Naive thymus-derived CD4-positive, alpha-beta T cell (primary cell): ENCODE results near the gene DOCK4. TPM values are rescaled to one million over a fixed set of nuclear protein-coding genes. Genes with fewer than 3 reads are reported as not detected.

Experiments used
- ATAC-seq: fragments of 150-1000 bp; cut with Tn5 transposase; 2 replicates; pipeline ENCODE4 v1.10.0; 2021; ENCODE audit warnings: mild to moderate bottlenecking, moderate library complexity
- CTCF ChIA-PET: fragments of 350-600 bp; sonication (Branson Sonifier 250); formaldehyde crosslinking; loops from one replicate; lab custom pipeline; 2021; ENCODE audit warnings: antibody characterized with exemption; lab: Charles Lee
- POLR2A ChIA-PET: fragments of 350-600 bp; sonication (Branson Sonifier 250); formaldehyde crosslinking; loops from one replicate; lab custom pipeline; 2021; ENCODE audit warnings: antibody characterized with exemption, inconsistent platforms; lab: Charles Lee
- DNase-seq, 9 donors: peaks; one replicate each; pipeline versions ENCODE4 v3.0.0 to v3.0.0-alpha.2; 2020 to 2022; ENCODE audit warnings: mixed read lengths in 1 of 9
- H3K27ac ChIP-seq: one replicate; pipeline ENCODE4 v1.7.0; 2013; ENCODE audit warnings: mild to moderate bottlenecking, low read depth, low read length, moderate library complexity
- H3K27me3 ChIP-seq, 2 donors: one replicate each; pipeline ENCODE4 v1.7.0; 2013; ENCODE audit warnings: low read length in 2 of 2, mild to moderate bottlenecking in 2 of 2, moderate library complexity in 2 of 2; ENCODE audit not compliant: control insufficient read depth in 2 of 2, insufficient read depth in 2 of 2
- H3K36me3 ChIP-seq, 3 experiments: 1 replicate in 2 of 3; 2 replicates in 1 of 3; pipeline ENCODE4 v1.7.0; 2013; ENCODE audit warnings: low read length in 3 of 3, mild to moderate bottlenecking in 3 of 3, moderate library complexity in 1 of 3; ENCODE audit not compliant: insufficient read depth in 3 of 3, control insufficient read depth in 2 of 3
- H3K4me1 ChIP-seq, 2 donors: one replicate each; pipeline ENCODE4 v1.7.0; 2013; ENCODE audit warnings: low read length in 2 of 2, mild to moderate bottlenecking in 2 of 2, moderate library complexity in 1 of 2; ENCODE audit not compliant: control insufficient read depth in 2 of 2, insufficient read depth in 2 of 2
- H3K4me3 ChIP-seq: 2 replicates; pipeline ENCODE4 v1.7.0; 2013; ENCODE audit warnings: mild to moderate bottlenecking, low read length
- H3K9me3 ChIP-seq, 3 experiments: 1 replicate in 2 of 3; 2 replicates in 1 of 3; pipeline ENCODE4 v1.7.0; 2013; ENCODE audit warnings: low read length in 3 of 3; ENCODE audit not compliant: control insufficient read depth in 2 of 3
- H3K27ac Mint-ChIP-seq, 9 donors: one replicate each; pipeline ENCODE4 v1.8.0; 2020 to 2022; ENCODE audit warnings: mixed read lengths in 9 of 9, mild to moderate bottlenecking in 8 of 9, moderate library complexity in 5 of 9, inconsistent platforms in 2 of 9
- H3K27me3 Mint-ChIP-seq, 5 donors: one replicate each; pipeline ENCODE4 v1.8.0; 2021 to 2022; ENCODE audit warnings: mixed read lengths in 5 of 5, mild to moderate bottlenecking in 1 of 5
- H3K36me3 Mint-ChIP-seq, 5 donors: one replicate each; pipeline ENCODE4 v1.8.0; 2020 to 2022; ENCODE audit warnings: mixed read lengths in 5 of 5, mild to moderate bottlenecking in 3 of 5, inconsistent platforms in 1 of 5
- H3K4me1 Mint-ChIP-seq, 7 donors: one replicate each; pipeline ENCODE4 v1.8.0; 2020 to 2022; ENCODE audit warnings: mixed read lengths in 7 of 7, mild to moderate bottlenecking in 3 of 7, inconsistent platforms in 1 of 7
- H3K4me3 Mint-ChIP-seq, 10 donors: one replicate each; pipeline ENCODE4 v1.8.0; 2020 to 2022; ENCODE audit warnings: mild to moderate bottlenecking in 10 of 10, mixed read lengths in 10 of 10, moderate library complexity in 6 of 10, inconsistent platforms in 2 of 10
- H3K9me3 Mint-ChIP-seq, 11 donors: one replicate each; pipeline ENCODE4 v1.8.0; 2020 to 2022; ENCODE audit warnings: mixed read lengths in 11 of 11, mild to moderate bottlenecking in 4 of 11, inconsistent platforms in 1 of 11, moderate library complexity in 1 of 11
- intact Hi-C, 2 donors: fragments of 100-400 bp; cut with micrococcal nuclease; formaldehyde crosslinking; loops; one replicate each; pipeline ENCODE4 v1.15.1; 2023
- polyA plus RNA-seq, 2 donors: library from polyadenylated mRNA; unstranded; fragments of 300-500 nt; fragmentation: Illumina TruSeq; gene quantifications; one replicate each; pipeline ENCODE4 v1.2.3, GENCODE V29; 2021
- total RNA-seq, 6 experiments: library from RNA in 5 of 6; stranded (reverse) in 5 of 6; gene quantifications; 1 replicate in 5 of 6; 2 replicates in 1 of 6; pipeline ENCODE4 v1.2.3 and lab custom pipeline; 2021 to 2026

The DOCK4 gene
- total and polyA plus RNA-seq, 7 experiments from 2014 or later: 0.16 to 3.1 (median 2.2) TPM; not detected in 1

- H3K36me3 Mint-ChIP-seq: no peaks in the 10 kb centered on the region
- CTCF ChIA-PET: no interaction called here
- POLR2A ChIA-PET: no interaction called here
- Histone ChIP-seq H3K36me3 (no peaks in the 10 kb centered on the region), H3K9me3 (no peaks in the 10 kb centered on the region), H3K27ac (no peak overlapping the region), H3K4me3 (no peak overlapping the region), H3K27me3 (no peaks in the 10 kb centered on the region), H3K4me1 (no peaks in the 10 kb centered on the region)
- H3K4me3 Mint-ChIP-seq: no peak overlapping the region
- DNase-seq (no peak), ATAC-seq (no peak)
- H3K27ac Mint-ChIP-seq: no peak overlapping the region
- no peaks in the 10 kb centered on the region for H3K4me1 Mint-ChIP-seq
- peaks cover 0 to 6% (median 5%) of the 10 kb centered on the region in 5 donors for H3K27me3 Mint-ChIP-seq
- peaks cover 0 to 3% (median 0%) of the 10 kb centered on the region in 11 donors for H3K9me3 Mint-ChIP-seq
- intact Hi-C loops: no loop called here
Measured at GRCh38 chr7:112105584-112106530, 100.3 kb downstream of the DOCK4 start.

- H3K27me3 ChIP-seq: no peaks in the 10 kb centered on the region
- intact Hi-C loops: no loop called here
- POLR2A ChIA-PET: no interaction called here
- no peak overlapping the region for H3K4me3 ChIP-seq
- Mint-ChIP-seq H3K9me3 (peaks cover 0 to 3% (median 0%) of the 10 kb centered on the region in 11 donors), H3K36me3 (no peaks in the 10 kb centered on the region), H3K27ac (no peak overlapping the region), H3K27me3 (peaks cover 0 to 6% (median 5%) of the 10 kb centered on the region in 5 donors), H3K4me3 (no peak overlapping the region), H3K4me1 (no peaks in the 10 kb centered on the region)
- CTCF ChIA-PET: no interaction called here
- DNase-seq: no peak
- no peaks in the 10 kb centered on the region for H3K9me3 ChIP-seq
- no peaks in the 10 kb centered on the region for H3K36me3 ChIP-seq
- no peak overlapping the region for H3K27ac ChIP-seq
- ATAC-seq: no peak
- H3K4me1 ChIP-seq: no peaks in the 10 kb centered on the region
Measured at GRCh38 chr7:112104120-112104519, 102.1 kb downstream of the DOCK4 start.

GRCh38 chr7:112103246-112103645 lies 103.0 kb downstream of the DOCK4 start:
- Histone ChIP-seq H3K27ac (no peak overlapping the region), H3K4me3 (no peak overlapping the region), H3K36me3 (no peaks in the 10 kb centered on the region), H3K9me3 (no peaks in the 10 kb centered on the region), H3K27me3 (no peaks in the 10 kb centered on the region), H3K4me1 (no peaks in the 10 kb centered on the region)
- no peak for DNase-seq
- ChIA-PET CTCF (no interaction called here), POLR2A (no interaction called here)
- ATAC-seq: no peak
- intact Hi-C loops: no loop called here
- Mint-ChIP-seq H3K4me1 (no peaks in the 10 kb centered on the region), H3K27ac (no peak overlapping the region), H3K27me3 (peaks cover 0 to 6% (median 5%) of the 10 kb centered on the region in 5 donors), H3K9me3 (peaks cover 0 to 3% (median 0%) of the 10 kb centered on the region in 11 donors), H3K4me3 (no peak overlapping the region), H3K36me3 (no peaks in the 10 kb centered on the region)

- DNase-seq: no peak
- peaks cover 0 to 6% (median 5%) of the 10 kb centered on the region in 5 donors for H3K27me3 Mint-ChIP-seq
- Histone ChIP-seq H3K4me1 (no peaks in the 10 kb centered on the region), H3K27ac (no peak overlapping the region), H3K9me3 (no peaks in the 10 kb centered on the region), H3K4me3 (no peak overlapping the region), H3K27me3 (no peaks in the 10 kb centered on the region), H3K36me3 (no peaks in the 10 kb centered on the region)
- POLR2A ChIA-PET: no interaction called here
- intact Hi-C loops: no loop called here
- CTCF ChIA-PET: no interaction called here
- no peak overlapping the region for H3K4me3 Mint-ChIP-seq
- no peaks in the 10 kb centered on the region for H3K4me1 Mint-ChIP-seq
- H3K9me3 Mint-ChIP-seq: peaks cover 0 to 3% (median 0%) of the 10 kb centered on the region in 11 donors
- no peaks in the 10 kb centered on the region for H3K36me3 Mint-ChIP-seq
- H3K27ac Mint-ChIP-seq: no peak overlapping the region
- no peak for ATAC-seq
Measured at GRCh38 chr7:112101201-112101846, 104.9 kb downstream of the DOCK4 start.

GRCh38 chr7:112097524-112097923 lies 108.7 kb downstream of the DOCK4 start:
- no peak for DNase-seq
- Histone ChIP-seq H3K9me3 (no peaks in the 10 kb centered on the region), H3K27me3 (no peaks in the 10 kb centered on the region), H3K4me3 (no peak overlapping the region), H3K27ac (no peak overlapping the region), H3K4me1 (no peaks in the 10 kb centered on the region), H3K36me3 (no peaks in the 10 kb centered on the region)
- ChIA-PET CTCF (no interaction called here), POLR2A (no interaction called here)
- peaks cover 0 to 5% (median 0%) of the 10 kb centered on the region in 5 donors for H3K27me3 Mint-ChIP-seq
- no peak for ATAC-seq
- no peak overlapping the region for H3K4me3 Mint-ChIP-seq
- H3K27ac Mint-ChIP-seq: no peak overlapping the region
- intact Hi-C loops: no loop called here
- H3K9me3 Mint-ChIP-seq: no peaks in the 10 kb centered on the region
- H3K36me3 Mint-ChIP-seq: no peaks in the 10 kb centered on the region
- no peaks in the 10 kb centered on the region for H3K4me1 Mint-ChIP-seq

- Histone ChIP-seq H3K27me3 (no peaks in the 10 kb centered on the region), H3K4me3 (no peak overlapping the region), H3K4me1 (no peaks in the 10 kb centered on the region), H3K27ac (no peak overlapping the region), H3K9me3 (no peaks in the 10 kb centered on the region), H3K36me3 (no peaks in the 10 kb centered on the region)
- Mint-ChIP-seq H3K27me3 (peaks cover 4 to 9% (median 5%) of the 10 kb centered on the region in 5 donors), H3K9me3 (peaks cover 0 to 2% (median 0%) of the 10 kb centered on the region in 11 donors), H3K4me1 (no peaks in the 10 kb centered on the region), H3K27ac (no peak overlapping the region), H3K4me3 (no peak overlapping the region), H3K36me3 (no peaks in the 10 kb centered on the region)
- CTCF ChIA-PET: no interaction called here
- intact Hi-C loops: no loop called here
- POLR2A ChIA-PET: no interaction called here
- DNase-seq (no peak), ATAC-seq (no peak)
Measured at GRCh38 chr7:112093409-112093808, 112.8 kb downstream of the DOCK4 start.
